Measurements from ENCODE around the gene PAK5.

Gene PAK5

DNA sequence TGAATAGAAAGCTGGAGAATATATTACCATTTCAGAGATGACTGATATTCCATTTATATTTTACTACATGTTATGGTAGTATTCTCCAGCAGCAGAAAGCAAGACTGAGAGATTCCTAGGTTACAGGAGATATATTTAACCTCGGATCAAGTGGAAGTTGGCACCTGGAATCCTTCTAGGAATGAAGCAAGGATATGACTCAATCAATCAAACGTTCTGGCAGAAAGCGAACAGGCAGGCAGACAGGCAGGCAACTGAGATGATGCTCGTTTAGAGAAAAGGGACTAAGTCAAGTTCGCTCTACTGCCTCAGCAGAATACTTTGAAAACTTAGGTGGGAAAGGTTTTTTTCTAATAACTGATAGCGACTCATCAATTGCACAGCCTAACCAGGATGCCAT, 46.2 kb downstream of the PAK5 start:
- DNase-seq (ENCODE audit: low read depth in 2 of 2, low spot score in 1 of 2): no peak

DNA sequence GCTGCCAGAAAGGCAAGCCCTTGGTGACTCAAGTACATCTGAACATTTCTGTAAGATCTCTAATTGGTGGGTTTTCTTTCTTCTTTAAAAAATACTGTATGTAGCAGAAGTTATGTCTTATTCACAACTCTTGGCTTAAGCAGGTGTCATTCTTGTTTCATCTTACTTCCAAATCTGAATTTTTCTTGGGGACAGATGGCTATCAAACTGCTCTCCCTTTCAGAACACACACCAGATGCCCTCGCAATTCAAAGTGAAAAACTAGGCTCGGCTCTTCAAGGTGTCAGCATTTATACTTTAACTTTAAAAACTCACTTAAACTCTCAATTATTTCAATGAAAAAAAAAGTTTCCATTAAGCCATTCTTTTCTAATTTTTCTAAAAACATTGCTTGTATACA, 49.7 kb downstream of the PAK5 start:
- DNase-seq (ENCODE audit: low read depth in 2 of 2, low spot score in 1 of 2): no peak

DNA sequence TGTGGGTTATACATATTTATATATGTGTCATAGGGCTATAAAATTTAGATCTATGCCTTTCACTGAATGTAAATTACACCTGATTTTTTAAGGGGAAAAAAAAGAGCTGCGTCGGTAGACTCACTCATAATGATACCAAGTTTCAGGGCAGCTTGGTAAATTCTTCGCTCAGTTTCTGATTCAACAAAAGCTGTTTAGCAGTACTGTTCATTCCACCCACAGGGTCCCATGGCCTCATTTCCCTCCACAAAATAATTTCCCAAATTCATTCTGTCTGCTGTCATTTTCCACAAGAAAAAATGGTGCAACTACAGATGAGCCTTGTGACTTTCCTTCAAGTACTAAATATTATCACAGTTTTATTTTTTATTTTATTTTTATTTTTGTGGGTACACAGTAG, 63.7 kb downstream of the PAK5 start:
- no peak for DNase-seq (ENCODE audit: low read depth in 2 of 2, low spot score in 1 of 2)

DNA sequence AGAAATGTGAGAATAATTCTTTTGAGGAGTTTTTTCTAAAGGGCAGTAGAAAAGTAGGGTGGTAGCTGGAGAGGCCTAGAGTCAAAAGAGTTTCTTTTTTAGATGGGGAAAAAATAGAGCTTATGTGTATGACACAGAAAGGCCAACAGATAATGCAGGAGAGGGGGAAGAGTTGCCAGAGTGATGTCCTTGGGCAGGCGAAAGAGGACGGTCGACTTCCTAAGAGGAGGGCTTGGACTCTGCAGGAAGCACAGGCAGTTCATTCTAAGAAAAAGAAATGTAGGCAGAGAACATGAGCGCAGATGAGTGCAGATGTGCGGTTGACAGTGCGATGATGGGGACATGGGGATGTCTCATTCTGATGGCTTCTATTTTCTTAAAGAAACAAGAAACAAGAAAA, 68.9 kb downstream of the PAK5 start:
- no peak for DNase-seq (ENCODE audit: low read depth in 2 of 2, low spot score in 1 of 2)

DNA sequence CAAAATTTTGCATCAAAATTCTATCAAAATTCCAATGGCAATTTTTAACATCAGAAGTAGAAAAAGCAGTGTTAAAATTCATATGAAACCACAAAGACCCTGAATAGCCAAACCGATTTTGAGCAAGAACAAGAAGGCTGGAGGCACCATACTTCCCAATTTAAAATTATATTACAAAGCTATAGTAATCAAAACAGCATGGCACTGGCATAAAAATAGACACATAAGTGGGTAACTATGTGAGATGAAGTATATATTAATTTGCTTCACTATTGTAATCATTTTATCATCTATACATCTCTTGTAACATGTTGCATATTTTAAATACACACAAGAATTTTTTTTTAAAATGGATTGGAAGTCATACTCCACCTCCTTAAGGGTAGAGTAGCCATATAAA, 77.4 kb downstream of the PAK5 start:
- no peak for DNase-seq (ENCODE audit: low read depth in 2 of 2, low spot score in 1 of 2)

DNA sequence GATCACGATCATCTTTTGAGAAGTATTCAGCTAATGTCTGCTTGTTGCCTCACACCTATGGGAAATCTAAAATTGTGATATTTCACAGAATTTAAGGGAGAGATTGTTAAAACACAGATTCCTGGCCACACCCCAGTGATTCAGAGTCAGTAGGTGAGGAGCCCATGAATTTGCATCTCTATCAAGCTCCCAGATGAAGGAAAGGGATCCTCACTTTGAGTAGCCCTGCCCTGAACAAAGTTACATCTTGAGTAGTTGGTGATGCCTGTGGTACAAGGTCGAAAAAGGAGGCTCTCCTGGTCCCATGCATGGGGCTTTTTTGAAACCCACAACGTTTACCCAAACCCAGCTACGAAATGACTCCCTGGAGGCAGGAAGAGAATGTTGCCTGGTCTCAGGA, 79.5 kb downstream of the PAK5 start:
- no peak for DNase-seq (ENCODE audit: low read depth in 2 of 2, low spot score in 1 of 2)

DNA sequence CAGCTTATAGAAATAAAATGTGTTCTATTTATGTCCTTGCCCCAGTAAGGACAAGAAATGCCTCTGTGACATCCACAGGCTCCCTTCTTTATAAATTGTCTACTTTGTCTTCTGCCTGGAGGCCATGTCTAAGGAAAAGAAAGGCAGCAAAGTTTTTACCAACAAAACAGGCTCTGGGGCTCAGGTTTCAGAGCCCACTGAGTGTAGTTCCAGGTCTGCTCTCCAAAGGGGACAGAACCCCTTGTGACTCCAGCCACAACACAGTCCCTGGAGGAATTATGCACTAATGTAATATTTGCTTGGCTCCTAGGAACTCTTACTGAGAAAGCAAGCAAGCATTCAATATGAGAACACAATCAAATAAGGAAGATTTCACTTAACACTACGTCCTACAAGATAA, 80.1 kb downstream of the PAK5 start:
- DNase-seq (ENCODE audit: low read depth in 2 of 2, low spot score in 1 of 2): no peak

DNA sequence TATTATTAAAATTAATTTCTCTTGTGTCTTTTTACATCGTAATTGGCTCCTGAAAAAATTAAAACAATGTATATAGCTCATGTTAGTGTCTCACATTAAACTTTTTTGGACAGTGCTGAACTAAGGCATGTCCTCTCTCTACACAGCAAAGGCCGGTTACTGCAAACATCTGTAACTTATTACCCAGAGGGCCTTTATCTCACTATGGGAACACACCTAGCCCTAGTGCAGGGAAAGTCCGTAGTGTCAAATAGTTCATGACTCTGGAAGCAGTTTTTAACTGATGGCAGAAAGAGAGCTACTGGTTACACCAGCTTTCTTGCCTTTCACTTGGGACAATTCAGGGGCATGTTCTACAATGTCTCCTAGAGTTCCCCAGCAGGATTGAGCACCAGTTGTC, 82.2 kb downstream of the PAK5 start:
- DNase-seq (ENCODE audit: low read depth in 2 of 2, low spot score in 1 of 2): no peak

DNA sequence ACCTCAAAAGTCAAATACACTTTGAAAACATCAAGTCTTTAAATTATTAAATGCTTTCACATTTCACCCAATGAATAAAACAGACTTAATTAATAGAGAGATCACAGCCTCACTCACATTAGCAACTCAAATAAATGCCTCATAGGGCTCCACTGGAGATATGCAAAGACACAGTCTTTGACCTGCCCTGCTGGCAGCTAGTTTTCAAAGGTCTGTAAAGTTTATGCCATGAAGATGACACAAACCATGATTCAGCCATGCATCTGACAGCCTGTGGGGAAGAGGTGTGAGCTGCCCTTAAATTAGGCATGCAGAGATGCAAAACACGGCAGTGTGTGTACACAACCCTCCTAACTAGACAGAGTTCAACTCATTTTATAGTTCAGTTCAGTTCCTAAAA, 83.6 kb downstream of the PAK5 start:
- no peak for DNase-seq (ENCODE audit: low read depth in 2 of 2, low spot score in 1 of 2)

DNA sequence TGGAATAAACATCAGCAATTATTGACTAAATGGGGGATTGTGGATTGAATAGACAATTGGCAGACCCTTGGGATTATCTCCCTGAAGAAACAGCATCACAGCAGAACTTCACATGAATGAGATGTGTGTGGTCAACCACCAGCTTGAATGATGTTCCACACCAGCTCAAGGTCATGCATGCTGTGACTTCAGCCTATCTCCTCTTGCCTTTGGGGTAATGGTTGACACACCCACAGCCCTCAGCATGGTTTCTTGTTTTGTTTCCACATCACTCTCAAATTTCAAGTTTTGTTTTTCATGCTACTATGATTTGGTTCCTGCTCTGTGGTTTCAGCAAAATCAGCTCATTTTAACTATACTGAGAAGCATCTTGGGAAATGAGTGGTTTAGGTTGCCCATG, 94.3 kb downstream of the PAK5 start:
- no peak for DNase-seq (ENCODE audit: low read depth in 2 of 2, low spot score in 1 of 2)

DNA sequence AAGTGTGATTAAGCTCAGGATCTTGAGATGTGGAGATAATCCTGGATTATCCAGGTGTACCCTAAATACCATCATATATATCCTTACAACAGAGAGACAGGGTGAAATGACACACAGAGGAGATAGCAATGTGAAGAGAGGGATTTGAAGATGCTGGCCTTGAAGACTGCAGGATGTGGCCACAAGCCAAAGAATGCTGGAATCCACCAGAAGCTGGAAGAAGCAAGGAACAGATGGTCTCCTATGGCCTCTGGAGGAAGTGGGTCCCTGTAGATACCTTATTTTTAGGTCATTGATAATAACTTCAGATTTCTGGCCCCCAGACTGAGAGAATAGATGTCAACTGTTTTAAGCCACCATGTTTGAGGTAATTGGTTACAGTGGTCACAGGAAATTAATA, 95.0 kb downstream of the PAK5 start:
- no peak for DNase-seq (ENCODE audit: low read depth in 2 of 2, low spot score in 1 of 2)

DNA sequence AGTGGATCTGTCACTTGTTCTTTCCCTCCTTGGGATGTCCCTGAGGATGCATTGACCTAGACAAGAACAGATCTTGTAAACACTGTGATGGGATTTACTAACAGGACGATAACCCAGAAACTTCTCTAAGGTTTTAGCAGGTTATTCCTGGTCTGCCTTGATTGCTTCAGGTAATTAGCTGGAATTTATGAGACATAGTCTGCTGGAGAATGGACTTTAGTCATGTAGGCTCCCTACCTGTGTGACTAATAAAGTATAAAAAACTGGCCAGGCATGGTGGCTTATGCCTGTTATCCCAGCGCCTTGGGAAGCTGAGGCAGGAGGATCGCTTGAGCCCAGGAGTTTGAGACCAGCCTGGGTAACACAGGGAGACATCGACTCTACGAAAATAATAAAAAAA, 96.1 kb downstream of the PAK5 start:
- no peak for DNase-seq (ENCODE audit: low read depth in 2 of 2, low spot score in 1 of 2)

DNA sequence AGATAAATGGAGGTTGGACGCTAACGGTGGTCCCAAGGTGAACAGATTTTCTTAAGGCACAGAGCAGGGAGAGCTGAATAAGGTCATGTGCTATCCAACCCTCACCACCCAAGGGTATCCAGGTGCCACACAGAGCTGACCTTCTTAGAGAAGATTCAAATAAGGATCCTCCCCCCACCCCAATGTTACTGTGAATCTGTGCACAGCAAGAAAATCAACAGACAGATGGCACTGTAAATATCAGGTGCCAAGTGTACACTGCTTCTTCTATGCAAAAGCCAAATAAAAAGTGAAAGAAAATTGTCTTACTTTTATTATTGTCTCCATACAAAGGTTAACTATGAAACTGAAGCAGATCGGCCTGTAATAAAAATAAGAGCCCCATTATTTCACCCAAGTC, 96.9 kb downstream of the PAK5 start:
- DNase-seq (ENCODE audit: low read depth in 2 of 2, low spot score in 1 of 2): no peak

DNA sequence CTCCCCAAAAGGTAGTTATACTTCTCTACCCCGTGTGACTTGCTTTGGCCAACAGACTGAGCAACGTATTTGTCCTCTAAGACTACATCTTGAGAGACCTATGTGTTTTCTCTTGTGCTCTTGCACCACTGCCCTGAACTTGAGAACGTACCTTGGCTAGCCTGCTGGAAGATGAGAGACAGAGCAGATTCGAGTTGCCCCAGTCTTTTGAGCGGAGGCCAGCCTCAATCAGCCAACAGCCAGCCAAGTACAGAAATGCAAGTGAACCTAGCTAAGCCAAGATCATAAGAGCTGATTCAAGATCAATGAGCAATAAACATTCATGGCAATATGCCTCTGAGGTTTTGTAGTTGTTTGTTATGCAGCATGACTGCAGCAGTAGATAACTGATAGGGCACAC, 98.4 kb downstream of the PAK5 start:
- DNase-seq (ENCODE audit: low read depth in 2 of 2, low spot score in 1 of 2): no peak

DNA sequence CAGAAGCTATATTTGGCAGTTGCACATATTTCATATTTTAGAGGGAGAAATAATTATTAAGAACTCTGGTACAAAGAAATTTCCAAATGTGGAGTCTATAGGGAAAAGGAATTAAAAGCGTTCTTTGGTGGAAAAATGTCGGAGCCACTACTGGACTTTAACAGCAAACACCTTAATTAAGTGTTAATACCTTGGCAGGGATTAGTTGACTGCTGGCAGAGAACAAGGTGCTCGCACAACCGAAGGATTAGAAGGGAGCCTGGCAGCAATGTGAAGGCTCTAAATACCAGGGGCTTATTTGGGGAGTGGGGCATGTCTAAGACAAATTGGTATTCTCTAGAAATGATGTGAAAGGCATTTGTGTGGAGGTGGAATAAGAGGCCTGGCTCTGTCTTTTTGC, 98.9 kb downstream of the PAK5 start:
- no peak for DNase-seq (ENCODE audit: low read depth in 2 of 2, low spot score in 1 of 2)

DNA sequence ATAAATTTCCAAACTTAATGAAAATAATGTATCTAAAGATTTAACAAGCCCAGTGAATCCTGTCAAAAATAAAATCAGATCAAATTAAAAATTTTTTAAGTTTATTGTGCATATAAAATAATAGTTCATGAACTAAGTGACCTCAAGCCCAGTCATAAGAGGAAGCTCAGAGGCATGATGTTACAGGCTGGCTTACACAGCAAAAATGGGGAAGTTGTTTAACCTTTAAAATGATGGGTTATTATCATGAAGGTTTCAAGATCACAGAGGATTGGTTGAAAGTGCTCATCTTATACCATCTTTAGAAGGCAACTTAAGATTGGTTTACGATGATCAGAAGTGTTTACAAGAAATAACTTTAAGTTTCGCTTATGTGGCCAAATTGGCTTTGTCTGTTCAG, 102.5 kb downstream of the PAK5 start:
- no peak for DNase-seq (ENCODE audit: low read depth in 2 of 2, low spot score in 1 of 2)

DNA sequence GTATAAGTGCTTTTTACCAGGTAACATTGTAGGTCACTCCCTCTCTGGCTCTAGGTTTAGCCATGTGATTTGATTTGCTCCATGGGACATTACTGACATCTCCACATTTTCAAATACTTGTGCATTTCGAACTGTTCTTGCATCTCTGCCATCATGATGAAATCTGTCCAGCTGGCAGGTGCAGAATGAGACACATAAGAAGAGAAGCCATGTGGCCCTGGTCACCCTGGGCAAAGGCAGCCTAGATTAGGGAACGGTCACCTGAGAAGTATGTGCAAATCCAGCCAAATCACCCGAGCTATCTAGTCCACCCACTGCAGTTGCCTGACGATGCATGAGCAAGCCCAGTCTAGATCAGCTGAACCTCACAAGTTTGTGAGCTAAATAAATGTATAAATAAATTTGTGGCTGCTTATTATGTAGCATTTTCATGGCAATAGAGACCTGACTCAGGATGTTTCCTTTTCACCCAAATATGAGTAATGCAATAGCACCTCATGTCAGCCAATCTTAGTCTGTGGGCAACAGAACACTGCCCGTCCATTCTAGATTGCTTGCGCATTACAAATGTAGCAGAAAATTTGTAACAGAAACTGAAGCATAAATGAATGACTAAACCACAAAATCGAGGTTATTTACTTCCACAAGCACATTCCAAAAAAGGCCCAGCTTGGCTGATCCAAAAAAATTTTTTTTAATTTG, 115.2 kb downstream of the PAK5 start:
- DNase-seq (ENCODE audit: low read depth in 2 of 2, low spot score in 1 of 2): no peak

DNA sequence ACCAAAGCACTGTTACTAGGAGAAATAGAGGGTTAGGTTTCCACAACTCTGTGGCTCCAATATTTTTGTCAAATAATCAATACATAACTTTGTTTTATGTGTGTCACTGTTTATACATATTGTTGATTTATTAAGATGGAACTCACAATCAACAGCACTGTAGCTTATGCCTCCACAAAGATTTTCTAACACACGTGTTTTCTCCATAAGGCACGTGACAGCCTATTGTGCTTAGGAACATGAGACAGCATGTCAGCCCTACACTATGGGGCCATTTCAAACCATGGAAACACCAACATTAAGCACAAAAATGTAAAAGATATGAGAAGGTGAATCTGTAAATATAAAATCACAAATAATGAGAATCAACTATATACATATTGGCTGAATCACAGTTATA, 127.0 kb downstream of the PAK5 start:
- no peak for DNase-seq (ENCODE audit: low read depth in 2 of 2, low spot score in 1 of 2)

DNA sequence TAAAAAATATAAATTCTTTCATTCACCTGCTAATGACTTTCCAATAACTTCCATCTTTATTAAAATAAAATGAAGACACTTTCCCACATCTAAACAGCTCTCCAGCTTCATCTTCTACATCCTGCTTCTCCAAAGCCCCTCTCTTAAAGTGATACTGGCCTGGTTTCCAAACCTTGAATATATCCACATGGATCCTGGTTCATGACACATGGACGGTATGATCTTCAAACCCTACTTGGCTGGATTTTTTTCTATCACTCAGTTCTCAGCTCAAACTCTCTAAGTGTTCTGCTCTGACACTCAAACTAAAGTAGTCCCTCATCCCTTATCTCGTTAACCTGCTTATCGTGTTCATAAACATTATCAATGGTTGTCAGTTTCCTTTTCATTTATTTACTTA, 128.2 kb downstream of the PAK5 start:
- no peak for DNase-seq (ENCODE audit: low read depth in 2 of 2, low spot score in 1 of 2)

DNA sequence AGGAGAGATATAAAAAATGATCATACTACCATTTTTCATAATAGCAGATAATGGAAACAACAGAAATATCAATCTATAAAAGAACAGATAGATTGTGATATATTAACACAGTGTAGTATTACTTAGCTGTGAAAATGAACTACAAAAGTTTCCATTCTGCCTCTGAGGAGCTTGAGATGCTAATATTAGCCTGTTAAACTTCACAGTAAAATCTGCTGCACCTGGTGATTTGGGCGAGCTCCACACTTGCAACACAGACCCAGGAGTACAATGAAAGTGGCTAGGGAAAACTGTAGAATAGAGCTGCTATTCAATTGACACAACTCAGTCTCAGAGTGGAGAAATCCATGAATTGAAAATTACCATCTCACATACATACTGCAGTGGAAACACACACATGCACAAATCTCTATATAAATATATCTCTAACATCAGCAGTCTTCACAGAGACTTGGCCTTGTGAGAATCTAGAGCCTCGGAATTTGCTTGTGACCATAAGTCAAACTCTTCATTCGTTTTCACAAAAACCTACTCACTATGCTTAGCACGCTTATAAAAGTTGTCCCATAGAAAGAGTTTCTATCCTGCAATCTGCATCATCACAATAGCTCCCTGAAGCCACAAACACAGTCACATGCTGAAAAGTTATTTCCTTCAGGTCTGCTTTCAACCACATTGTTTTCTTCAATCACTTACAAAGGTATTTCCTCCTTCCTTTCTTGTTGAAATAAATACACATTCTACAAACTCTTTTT, 133.0 kb downstream of the PAK5 start:
- no peak for DNase-seq (ENCODE audit: low read depth in 2 of 2, low spot score in 1 of 2)

DNA sequence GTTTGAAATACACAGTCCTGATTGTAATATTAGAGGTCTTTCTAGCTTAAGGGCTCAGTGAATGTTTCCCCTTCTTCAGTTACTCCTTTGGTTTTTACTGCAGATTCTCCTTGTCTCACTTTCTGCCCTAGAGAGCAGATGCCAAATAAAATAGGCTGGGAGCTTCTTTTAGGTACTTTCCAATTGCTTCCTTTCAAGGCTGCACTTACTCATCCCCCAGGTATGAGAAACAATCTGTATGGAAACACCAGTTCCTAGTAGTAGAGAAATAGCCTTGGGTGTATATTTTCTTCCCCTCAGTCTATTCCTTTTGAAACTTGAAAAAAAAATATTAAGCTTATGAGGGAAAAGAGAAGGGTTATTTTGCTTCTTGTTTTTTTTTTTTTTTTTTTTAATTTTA, 139.7 kb downstream of the PAK5 start:
- DNase-seq (ENCODE audit: low read depth in 2 of 2, low spot score in 1 of 2): no peak

DNA sequence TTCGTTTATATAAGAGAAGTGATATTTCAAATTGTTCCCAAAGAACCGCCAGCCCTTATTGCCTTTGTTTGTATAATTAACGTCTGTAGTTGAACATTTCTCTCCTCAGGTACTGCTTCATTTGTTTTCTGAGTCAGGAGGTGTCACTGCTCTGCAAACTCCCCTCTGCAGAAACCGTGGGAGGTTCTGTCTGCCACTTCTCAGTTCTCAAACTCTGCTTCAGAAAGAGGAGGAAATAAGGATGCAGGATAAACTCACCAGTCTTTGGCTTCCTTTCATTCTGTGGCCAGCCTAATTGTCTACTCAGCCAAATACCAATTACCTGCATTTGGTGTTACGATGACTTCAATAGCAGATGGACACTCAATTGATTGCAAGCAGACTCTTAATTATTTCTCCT, 149.8 kb downstream of the PAK5 start:
- DNase-seq (ENCODE audit: low read depth in 2 of 2, low spot score in 1 of 2): no peak

DNA sequence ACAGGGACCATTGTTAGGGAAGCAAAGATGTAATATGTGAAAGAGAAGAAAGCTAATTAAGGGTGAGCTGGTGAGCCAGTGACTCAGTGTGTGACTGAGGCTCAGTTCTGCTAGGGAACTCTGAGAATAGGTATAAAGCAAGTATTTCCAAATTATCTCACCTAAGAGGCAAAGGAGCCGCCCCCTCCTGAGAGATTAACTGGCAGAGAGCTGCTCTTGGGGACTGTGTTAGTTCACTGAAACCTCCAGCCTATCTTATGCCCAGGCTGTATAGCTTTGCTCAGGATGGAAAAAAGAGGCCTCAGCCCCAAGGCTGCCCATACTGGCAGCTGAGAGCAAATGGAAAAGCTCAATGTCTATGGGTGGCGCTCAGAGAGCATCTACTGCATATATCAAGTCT, 152.0 kb downstream of the PAK5 start:
- DNase-seq (ENCODE audit: low read depth in 2 of 2, low spot score in 1 of 2): no peak
